ENCODE data around the gene PAM. TPM values are rescaled to one million over a fixed set of nuclear protein-coding genes. Genes with fewer than 3 reads are reported as not detected.

Gene PAM
- total RNA-seq, 1 donor from 2014 or later: 200 TPM

DNA sequence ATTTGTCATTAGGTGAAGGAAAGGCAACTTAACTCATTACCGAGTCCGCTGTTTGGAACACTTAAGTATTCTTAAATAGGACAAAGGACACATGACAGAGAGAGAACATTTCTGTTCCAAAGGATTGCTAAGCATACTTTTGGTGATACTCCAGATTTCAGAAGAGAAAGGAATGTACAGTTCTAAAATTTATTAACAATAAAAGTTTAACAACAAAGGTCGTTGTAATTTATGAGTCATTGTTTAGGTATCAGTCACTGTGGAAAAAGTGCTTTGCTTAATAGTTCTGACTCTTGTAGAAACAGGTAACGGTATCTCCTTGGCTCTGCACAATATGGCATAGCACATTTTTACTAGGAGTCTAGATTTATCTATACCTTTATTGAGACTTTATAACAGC lies 36.3 kb upstream of the PAM start:
- peak; percentile 46 for DNase-seq (ENCODE audit: low read depth)
- TF ChIP-seq, protein P1, sequence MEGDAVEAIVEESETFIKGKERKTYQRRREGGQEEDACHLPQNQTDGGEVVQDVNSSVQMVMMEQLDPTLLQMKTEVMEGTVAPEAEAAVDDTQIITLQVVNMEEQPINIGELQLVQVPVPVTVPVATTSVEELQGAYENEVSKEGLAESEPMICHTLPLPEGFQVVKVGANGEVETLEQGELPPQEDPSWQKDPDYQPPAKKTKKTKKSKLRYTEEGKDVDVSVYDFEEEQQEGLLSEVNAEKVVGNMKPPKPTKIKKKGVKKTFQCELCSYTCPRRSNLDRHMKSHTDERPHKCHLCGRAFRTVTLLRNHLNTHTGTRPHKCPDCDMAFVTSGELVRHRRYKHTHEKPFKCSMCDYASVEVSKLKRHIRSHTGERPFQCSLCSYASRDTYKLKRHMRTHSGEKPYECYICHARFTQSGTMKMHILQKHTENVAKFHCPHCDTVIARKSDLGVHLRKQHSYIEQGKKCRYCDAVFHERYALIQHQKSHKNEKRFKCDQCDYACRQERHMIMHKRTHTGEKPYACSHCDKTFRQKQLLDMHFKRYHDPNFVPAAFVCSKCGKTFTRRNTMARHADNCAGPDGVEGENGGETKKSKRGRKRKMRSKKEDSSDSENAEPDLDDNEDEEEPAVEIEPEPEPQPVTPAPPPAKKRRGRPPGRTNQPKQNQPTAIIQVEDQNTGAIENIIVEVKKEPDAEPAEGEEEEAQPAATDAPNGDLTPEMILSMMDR (conservative IDR thresholded peaks at IDR 0.05; ENCODE audit: low read depth, low read length): no peak
- H3K4me3 ChIP-seq (ENCODE audit: low read depth, low read length): no peak overlapping the region

DNA sequence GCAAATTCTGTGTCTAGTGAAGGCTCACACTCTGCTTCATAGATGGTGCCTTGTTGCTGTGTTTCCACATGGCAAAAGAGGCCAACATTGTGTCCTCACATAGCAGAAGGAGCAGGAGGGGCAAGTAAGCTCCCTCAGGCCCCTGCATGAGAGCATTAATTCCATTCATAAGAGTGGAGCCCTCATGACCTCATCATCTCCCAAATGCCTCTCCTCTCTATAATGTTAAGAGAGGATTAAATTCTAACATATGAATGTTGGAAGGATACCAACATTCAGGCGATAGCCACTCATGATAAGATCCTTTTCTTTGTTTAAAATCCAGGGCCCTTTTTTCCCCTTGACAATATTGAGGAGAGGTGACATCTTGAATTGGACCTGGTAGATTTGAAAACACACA lies 35.2 kb upstream of the PAM start:
- TF ChIP-seq, protein P1 (conservative IDR thresholded peaks at IDR 0.05; ENCODE audit: low read depth, low read length): no peak
- H3K4me3 ChIP-seq (ENCODE audit: low read depth, low read length): no peak overlapping the region
- DNase-seq (ENCODE audit: low read depth): no peak

DNA sequence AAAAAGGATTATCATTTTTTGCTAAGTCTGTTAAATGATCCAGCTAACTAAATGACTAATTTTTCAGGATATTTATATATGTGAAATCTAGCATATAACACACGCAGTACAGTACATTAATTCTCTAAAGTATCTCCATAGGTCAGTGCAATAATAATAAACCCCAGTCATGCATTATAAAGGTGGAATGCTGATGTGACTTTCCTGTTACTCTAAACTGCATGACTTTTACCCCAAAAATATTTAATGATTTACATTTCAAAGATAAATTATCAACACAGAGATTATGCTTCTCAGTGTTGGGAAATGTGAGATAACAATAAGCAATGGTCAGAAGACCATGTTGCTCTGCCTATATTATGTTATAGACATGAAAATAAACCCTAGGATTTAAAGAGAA lies 34.1 kb upstream of the PAM start:
- no peak for DNase-seq (ENCODE audit: low read depth)
- TF ChIP-seq, protein P1 (conservative IDR thresholded peaks at IDR 0.05; ENCODE audit: low read depth, low read length): no peak
- no peak overlapping the region for H3K4me3 ChIP-seq (ENCODE audit: low read depth, low read length)

DNA sequence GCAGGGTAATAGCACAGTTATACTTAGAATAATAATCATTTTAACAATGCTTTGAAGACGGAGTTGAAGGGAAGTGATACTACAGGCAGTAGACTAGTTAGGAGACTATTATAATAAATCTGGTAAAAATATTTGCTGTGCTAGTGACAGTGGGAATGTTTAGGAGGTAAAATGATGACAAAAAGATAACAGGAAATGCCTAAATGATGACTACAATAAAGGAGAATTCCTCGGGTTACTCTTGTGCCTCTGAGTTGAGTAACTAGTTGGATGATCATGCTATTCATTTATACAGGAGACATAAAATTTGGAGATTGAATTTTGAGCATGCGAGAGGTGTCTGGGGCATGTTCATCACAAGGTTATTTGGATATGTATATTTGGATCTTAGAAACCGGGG lies 32.2 kb upstream of the PAM start:
- TF ChIP-seq, protein P1 (conservative IDR thresholded peaks at IDR 0.05; ENCODE audit: low read depth, low read length): no peak
- DNase-seq (ENCODE audit: low read depth): no peak
- no peak overlapping the region for H3K4me3 ChIP-seq (ENCODE audit: low read depth, low read length)

DNA sequence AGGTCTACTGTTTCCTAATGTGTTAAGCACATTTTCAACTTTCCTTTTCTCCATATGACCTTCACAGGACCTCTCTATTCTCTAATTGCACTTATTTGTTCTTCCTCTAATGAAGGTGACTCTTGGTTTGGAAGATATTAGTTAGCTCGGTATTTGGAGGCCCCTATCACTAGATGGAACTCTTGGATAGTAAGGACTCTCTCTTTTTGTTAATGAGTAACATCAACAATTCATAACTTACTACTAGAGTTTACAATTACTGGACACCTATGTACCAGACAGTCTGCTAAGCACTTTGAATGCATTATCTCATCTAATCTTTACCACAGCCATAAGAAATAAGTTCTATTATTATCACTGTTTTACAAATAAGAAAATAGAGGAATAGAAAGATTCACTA lies 23.4 kb upstream of the PAM start:
- TF ChIP-seq, protein P1 (conservative IDR thresholded peaks at IDR 0.05; ENCODE audit: low read depth, low read length): peak; percentile 36
- no peak overlapping the region for H3K4me3 ChIP-seq (ENCODE audit: low read depth, low read length)
- DNase-seq (ENCODE audit: low read depth): no peak

DNA sequence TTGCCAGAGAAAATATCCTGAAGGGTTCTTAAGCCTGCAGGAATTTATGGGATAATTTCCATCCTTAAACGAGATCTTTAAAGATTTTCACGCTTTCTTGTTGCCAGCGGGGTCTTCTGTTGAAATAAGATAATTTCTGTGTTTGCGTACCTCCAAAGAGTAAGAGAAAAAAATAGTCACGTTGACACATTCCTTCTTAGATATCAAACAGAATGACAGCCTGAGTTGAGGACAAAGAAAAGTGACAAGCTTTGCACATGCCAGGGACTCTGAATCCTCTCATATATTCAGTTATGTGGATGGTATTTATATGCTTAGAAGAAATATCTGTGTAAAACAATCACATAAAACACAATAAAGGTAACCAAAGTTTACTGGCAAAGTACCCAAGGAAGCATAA lies 21.6 kb upstream of the PAM start:
- no peak overlapping the region for H3K4me3 ChIP-seq (ENCODE audit: low read depth, low read length)
- DNase-seq (ENCODE audit: low read depth): no peak
- TF ChIP-seq, protein P1 (conservative IDR thresholded peaks at IDR 0.05; ENCODE audit: low read depth, low read length): no peak

DNA sequence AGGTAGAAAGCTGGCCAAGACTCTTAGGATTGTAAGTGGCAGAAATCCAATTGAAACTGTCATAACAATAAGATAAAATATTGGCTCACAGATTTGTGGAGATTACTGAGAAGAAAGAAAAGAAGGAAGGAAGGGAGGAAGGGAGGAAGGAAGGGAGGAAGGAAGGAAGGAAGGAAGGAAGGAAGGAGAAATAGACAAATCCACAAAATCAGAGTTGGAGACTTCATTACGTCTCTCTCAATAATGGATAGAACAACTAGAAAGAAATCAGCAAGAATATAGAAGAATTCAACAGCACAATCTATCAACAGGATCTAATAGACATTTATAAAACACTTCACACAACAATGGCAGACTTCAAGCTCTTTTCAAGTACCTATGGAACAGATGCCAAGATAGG lies 17.9 kb upstream of the PAM start:
- TF ChIP-seq, protein P1 (conservative IDR thresholded peaks at IDR 0.05; ENCODE audit: low read depth, low read length): no peak
- H3K4me3 ChIP-seq (ENCODE audit: low read depth, low read length): no peak overlapping the region
- DNase-seq (ENCODE audit: low read depth): no peak
